Hippocampal formation (tissue), 2 donors: ENCODE results near the gene LRP5.
A peak's percentile ranks its signal among the peaks of the same experiment; 100 is the strongest.

Experiments
- DNase-seq, 2 donors: peaks; one replicate each; lab custom pipeline; 2025; lab: John Stamatoyannopoulos, UW

LRP5 gene

GRCh38 chr11:68312117-68312779 is at the start of gene LRP5:
Gene LRP5 (plus strand): TSS chr11:68312591. CDS start chr11:68312715, 124 bp downstream.
- DNase-seq = no peak

- DNase-seq = no peak
Observed at GRCh38 chr11:68263444-68264035, 48.9 kb upstream of the LRP5 start.

GRCh38 chr11:68264244-68264643 is 48.1 kb upstream of the LRP5 start:
- DNase-seq = no peak

- no peak for DNase-seq
Observed at GRCh38 chr11:68264741-68265540, 47.5 kb upstream of the LRP5 start.

GRCh38 chr11:68266121-68266891 is 46.1 kb upstream of the LRP5 start:
- DNase-seq = peak; percentile 41 to 51

- DNase-seq = no peak
Observed at GRCh38 chr11:68266936-68267880, 45.2 kb upstream of the LRP5 start.

GRCh38 chr11:68267881-68268240 is 44.5 kb upstream of the LRP5 start:
- no peak for DNase-seq

GRCh38 chr11:68269414-68270081 is 42.8 kb upstream of the LRP5 start:
- DNase-seq = no peak

- no peak for DNase-seq
Observed at GRCh38 chr11:68270196-68271022, 42.0 kb upstream of the LRP5 start.

- DNase-seq = peak in 1 of 2 donors; percentile 9
Observed at GRCh38 chr11:68271023-68271780, 41.2 kb upstream of the LRP5 start.

- DNase-seq = peak; percentile 92 to 95
Observed at GRCh38 chr11:68271781-68272608, 40.4 kb upstream of the LRP5 start, which contains the start of gene C11orf24. Gene C11orf24 (minus strand): TSS chr11:68271973. CDS start chr11:68263767, 8,206 bp downstream.

GRCh38 chr11:68273026-68273738 is 39.2 kb upstream of the LRP5 start:
- DNase-seq = no peak

GRCh38 chr11:68274306-68274705 is 38.1 kb upstream of the LRP5 start:
- DNase-seq = no peak

- DNase-seq = no peak
Observed at GRCh38 chr11:68275721-68276507, 36.5 kb upstream of the LRP5 start.

- DNase-seq = no peak
Observed at GRCh38 chr11:68276861-68277260, 35.5 kb upstream of the LRP5 start.

- DNase-seq = no peak
Observed at GRCh38 chr11:68279676-68280075, 32.7 kb upstream of the LRP5 start.
